Mesothelial cell of epicardium (in vitro differentiated cells): ENCODE results near the gene EXOG. TPM values are rescaled to one million over a fixed set of nuclear protein-coding genes. Genes with fewer than 3 reads are reported as not detected.
A peak's percentile ranks its signal among the peaks of the same experiment; 100 is the strongest.

Experiments used
- DNase-seq, 2 experiments: peaks; one replicate each; pipeline ENCODE4 v3.0.0; 2021; ENCODE audit warnings: low spot score in 2 of 2; ENCODE audit not compliant: unreplicated experiment in 2 of 2
- H3K27ac Mint-ChIP-seq: 2 replicates; pipeline ENCODE4 v1.8.0; 2021; ENCODE audit warnings: mixed read lengths
- H3K27me3 Mint-ChIP-seq: 2 replicates; pipeline ENCODE4 v1.8.0; 2021; ENCODE audit warnings: low read depth, mixed read lengths
- H3K36me3 Mint-ChIP-seq: 2 replicates; pipeline ENCODE4 v1.8.0; 2021; ENCODE audit warnings: mixed read lengths
- H3K4me1 Mint-ChIP-seq: 2 replicates; pipeline ENCODE4 v1.8.0; 2021; ENCODE audit warnings: mixed read lengths
- H3K4me3 Mint-ChIP-seq: 2 replicates; pipeline ENCODE4 v1.8.0; 2021; ENCODE audit warnings: mild to moderate bottlenecking, moderate library complexity, mixed read lengths
- H3K9me3 Mint-ChIP-seq: 2 replicates; pipeline ENCODE4 v1.8.0; 2021; ENCODE audit warnings: mixed read lengths
- total RNA-seq: library from RNA; stranded (reverse); gene quantifications from 3 replicates; pipeline ENCODE4 v1.2.1, GENCODE V29; 2021
- TF ChIP-seq, protein P1 (sequence below): fragments of 200-600 bp; sonication (generic); IDR thresholded peaks from one replicate; pipeline ENCODE4 v1.5.0; 2021; ENCODE audit warnings: antibody characterized with exemption; ENCODE audit not compliant: unreplicated experiment

Gene EXOG, protein sequence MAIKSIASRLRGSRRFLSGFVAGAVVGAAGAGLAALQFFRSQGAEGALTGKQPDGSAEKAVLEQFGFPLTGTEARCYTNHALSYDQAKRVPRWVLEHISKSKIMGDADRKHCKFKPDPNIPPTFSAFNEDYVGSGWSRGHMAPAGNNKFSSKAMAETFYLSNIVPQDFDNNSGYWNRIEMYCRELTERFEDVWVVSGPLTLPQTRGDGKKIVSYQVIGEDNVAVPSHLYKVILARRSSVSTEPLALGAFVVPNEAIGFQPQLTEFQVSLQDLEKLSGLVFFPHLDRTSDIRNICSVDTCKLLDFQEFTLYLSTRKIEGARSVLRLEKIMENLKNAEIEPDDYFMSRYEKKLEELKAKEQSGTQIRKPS
- 17.4 to 19.5 TPM (median 18.6 TPM) in 3 replicates for total RNA-seq

DNA sequence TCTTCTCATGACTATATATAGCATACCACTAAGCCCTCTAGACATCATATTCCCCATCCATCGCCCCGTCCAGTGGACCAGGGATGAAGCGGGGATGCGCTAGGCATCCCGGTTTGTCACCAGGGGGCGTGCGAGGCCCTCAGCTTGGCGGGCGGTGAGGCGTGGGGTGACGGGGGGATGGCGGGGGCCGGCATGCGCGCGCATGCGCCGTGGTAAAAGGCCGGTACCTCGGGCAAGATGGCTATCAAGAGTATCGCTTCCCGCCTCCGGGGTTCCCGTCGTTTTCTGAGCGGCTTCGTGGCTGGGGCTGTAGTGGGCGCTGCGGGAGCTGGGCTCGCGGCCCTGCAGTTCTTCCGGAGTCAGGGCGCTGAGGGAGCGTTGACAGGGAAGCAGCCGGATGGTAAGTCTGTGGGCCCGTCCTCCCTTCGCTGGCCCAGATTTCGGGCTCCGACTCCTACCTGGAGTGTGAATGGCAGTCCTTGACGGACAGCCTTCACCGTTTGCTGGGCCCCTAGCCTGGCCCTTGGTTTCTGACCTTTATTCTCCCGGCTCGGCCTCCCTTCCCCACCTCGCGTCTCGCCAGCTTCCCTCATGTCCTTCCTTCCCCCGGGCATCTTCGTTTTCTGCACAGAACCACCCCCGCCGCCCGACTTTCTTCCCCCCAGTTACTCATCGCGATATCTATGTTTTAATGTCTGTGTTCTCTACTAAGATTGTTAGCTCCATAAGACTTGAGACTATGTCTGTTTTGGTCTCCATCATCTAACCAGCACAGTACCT lies at the start of gene EXOG:
TSS of gene EXOG (plus strand) at position 210 of the 780 bp plus-strand sequence. CDS start at position 238, 28 bp downstream.
- H3K9me3 Mint-ChIP-seq, result no peaks in the 10 kb centered on the region
- DNase-seq, result peak; percentile 96 to 97
- no peaks in the 10 kb centered on the region for H3K27me3 Mint-ChIP-seq
- H3K27ac Mint-ChIP-seq, result peak within 1 kb of the TSS; percentile 84
- TF ChIP-seq, protein P1, sequence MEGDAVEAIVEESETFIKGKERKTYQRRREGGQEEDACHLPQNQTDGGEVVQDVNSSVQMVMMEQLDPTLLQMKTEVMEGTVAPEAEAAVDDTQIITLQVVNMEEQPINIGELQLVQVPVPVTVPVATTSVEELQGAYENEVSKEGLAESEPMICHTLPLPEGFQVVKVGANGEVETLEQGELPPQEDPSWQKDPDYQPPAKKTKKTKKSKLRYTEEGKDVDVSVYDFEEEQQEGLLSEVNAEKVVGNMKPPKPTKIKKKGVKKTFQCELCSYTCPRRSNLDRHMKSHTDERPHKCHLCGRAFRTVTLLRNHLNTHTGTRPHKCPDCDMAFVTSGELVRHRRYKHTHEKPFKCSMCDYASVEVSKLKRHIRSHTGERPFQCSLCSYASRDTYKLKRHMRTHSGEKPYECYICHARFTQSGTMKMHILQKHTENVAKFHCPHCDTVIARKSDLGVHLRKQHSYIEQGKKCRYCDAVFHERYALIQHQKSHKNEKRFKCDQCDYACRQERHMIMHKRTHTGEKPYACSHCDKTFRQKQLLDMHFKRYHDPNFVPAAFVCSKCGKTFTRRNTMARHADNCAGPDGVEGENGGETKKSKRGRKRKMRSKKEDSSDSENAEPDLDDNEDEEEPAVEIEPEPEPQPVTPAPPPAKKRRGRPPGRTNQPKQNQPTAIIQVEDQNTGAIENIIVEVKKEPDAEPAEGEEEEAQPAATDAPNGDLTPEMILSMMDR, result peak; percentile 76
- H3K4me3 Mint-ChIP-seq, result peak within 1 kb of the TSS; percentile 88
- peaks cover 6% of the 10 kb centered on the region for H3K4me1 Mint-ChIP-seq
- peaks cover 1% of the 10 kb centered on the region for H3K36me3 Mint-ChIP-seq

DNA sequence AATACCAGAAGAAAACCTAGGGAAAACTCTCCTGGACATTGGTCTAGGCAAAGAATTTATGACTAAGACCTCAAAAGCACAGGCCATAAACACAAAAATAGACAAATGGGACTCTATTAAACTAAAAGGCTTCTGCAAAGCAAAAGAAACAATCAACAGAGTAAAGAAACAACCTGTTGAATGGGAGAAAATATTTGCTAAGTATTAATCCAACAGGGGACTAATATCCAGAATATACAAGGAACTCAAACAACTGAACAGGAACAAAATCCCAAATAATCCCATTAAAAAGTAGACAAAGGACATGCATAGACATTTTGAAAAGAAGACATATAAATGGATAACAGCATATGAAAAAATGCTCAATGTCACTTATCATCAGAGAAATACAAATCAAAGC lies 49.3 kb upstream of the EXOG start:
- Mint-ChIP-seq H3K27ac (no peak overlapping the region), H3K4me1 (no peaks in the 10 kb centered on the region), H3K4me3 (no peak overlapping the region), H3K36me3 (peaks cover 7% of the 10 kb centered on the region), H3K27me3 (no peaks in the 10 kb centered on the region), H3K9me3 (peaks cover 22% of the 10 kb centered on the region)
- TF ChIP-seq, protein P1, result no peak
- DNase-seq, result no peak

DNA sequence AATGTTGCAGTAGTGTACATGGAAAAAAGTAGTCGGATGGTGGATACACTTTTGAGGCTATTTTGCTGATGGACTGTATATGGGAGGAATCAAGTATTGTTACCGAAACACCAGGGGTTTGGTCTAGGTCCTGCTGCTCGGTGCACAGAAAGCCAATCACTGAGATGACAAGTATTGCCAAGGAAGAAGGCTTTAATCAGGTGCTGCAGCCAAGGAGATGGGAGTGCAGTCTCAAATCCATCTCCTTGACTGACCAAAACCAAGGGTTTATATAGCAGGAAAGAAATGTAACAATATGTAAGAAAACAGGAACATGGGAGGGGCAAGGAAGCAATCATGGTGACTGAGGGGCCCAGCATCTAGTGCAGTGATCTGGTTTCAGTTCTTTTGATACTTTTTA lies 45.3 kb upstream of the EXOG start:
- peaks cover 11% of the 10 kb centered on the region for H3K4me1 Mint-ChIP-seq
- no peaks in the 10 kb centered on the region for H3K27me3 Mint-ChIP-seq
- H3K27ac Mint-ChIP-seq, result no peak overlapping the region
- TF ChIP-seq, protein P1, result no peak
- DNase-seq, result no peak
- peaks cover 5% of the 10 kb centered on the region for H3K36me3 Mint-ChIP-seq
- no peak overlapping the region for H3K4me3 Mint-ChIP-seq
- peaks cover 19% of the 10 kb centered on the region for H3K9me3 Mint-ChIP-seq

DNA sequence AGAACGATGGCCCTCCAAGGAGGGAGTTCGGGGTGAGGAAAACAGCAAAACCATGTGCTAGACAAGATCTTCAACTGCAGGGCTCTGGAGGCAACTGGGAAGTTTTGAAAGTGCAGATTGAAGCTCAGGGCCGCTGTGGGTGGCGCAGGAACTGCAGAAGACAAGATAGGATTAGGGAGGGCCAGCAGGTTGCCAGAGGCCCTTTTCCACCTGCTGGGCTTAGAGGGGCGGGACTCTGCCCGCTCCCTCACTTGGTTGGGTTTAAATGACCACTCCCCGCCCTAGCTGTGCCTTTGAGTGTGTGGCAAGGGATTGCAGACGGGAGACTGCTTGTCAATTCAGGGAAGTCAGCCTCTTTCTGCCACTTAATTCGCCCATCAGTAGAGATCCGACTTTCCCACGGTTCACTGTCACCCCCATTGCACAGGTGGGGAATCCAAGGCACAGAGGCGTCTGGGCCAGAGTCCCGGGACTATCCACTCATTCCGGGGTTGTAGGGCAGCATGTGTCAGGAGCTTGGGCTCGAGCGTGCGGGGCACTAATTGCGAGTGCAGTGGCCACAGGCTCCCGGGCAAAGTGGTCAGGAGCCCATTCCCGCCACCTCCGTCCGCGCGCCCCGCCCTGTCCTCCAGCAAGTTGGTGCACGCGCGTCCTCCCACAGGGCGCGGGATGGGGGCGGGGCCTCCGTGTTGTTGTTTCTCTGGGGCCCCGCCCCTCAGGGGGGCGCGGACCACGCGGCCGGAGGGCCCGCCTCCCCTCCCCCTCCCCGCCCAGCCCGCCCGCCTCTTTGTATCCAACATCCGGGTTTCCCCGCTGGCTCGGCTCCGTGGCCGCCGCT lies 42.8 kb upstream of the EXOG start, which contains the start of gene ACVR2B:
TSS of gene ACVR2B (plus strand) at position 816 of the 838 bp plus-strand sequence. CDS start 433 bp downstream, outside the sequence.
- TF ChIP-seq, protein P1, result no peak
- peaks cover 32% of the 10 kb centered on the region for H3K4me1 Mint-ChIP-seq

DNA sequence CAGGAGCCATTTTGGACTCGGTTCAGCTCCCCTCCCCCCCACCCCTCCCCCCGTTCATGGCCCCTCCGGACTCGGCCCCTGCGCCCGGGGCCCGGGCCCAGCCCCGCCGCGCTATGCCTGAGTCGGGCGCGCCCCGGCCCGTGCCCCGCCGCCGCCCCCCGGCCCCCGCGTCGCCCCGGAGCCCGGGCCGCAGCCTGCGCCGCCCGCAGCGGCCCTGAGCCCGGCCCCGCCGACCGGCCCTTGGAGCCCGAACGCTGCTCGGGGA lies 42.3 kb upstream of the EXOG start:
- Mint-ChIP-seq H3K9me3 (peaks cover 13% of the 10 kb centered on the region), H3K27ac (no peak overlapping the region), H3K4me1 (peaks cover 38% of the 10 kb centered on the region), H3K4me3 (peak overlapping the region; percentile 73), H3K36me3 (peaks cover 5% of the 10 kb centered on the region), H3K27me3 (no peaks in the 10 kb centered on the region)
- no peak for DNase-seq
- TF ChIP-seq, protein P1, result no peak

More for the DNA sequence above, 42.8 kb upstream of the EXOG start, which contains the start of gene ACVR2B:
- peak within 1 kb of the TSS; percentile 99 for H3K4me3 Mint-ChIP-seq
- H3K27ac Mint-ChIP-seq, result peak within 1 kb of the TSS; percentile 99
- peaks cover 5% of the 10 kb centered on the region for H3K36me3 Mint-ChIP-seq
- peak; percentile 83 to 84 for DNase-seq
- no peaks in the 10 kb centered on the region for H3K27me3 Mint-ChIP-seq
- H3K9me3 Mint-ChIP-seq, result peaks cover 13% of the 10 kb centered on the region
